Measurements from ENCODE around the gene HYOU1. TPM values are rescaled to one million over a fixed set of nuclear protein-coding genes. Genes with fewer than 3 reads are reported as not detected.
A peak's percentile ranks its signal among the peaks of the same experiment; 100 is the strongest.

The HYOU1 gene
- total and polyA plus RNA-seq, 2 of the 8 experiments (the other 6 are each of a cell fraction or from before 2014, with no cell fraction given), result 239 to 295 TPM

GRCh38 chr11:118997627-118998387 lies 59.2 kb downstream of the HYOU1 start, which contains the start of gene CENATAC (continued):
- TF ChIP-seq CHD7 (IDR thresholded peaks at IDR 0.05; ENCODE audit: insufficient replicate concordance, low read length) (no peak), GTF2F1 (IDR thresholded peaks at IDR 0.05; ENCODE audit: borderline replicate concordance, low read depth, low read length) (no peak), TBP (IDR thresholded peaks at IDR 0.05; ENCODE audit: low read depth, low read length) (peak; percentile 43), KDM4A (IDR thresholded peaks at IDR 0.05; ENCODE audit: low read depth, low read length, severe bottlenecking) (peak; percentile 26), NRF1 (IDR thresholded peaks at IDR 0.05; ENCODE audit: low read depth, low read length) (peak; percentile 30; the same call in 1 of the 2 replicates), CTBP2 (IDR thresholded peaks at IDR 0.05; ENCODE audit: borderline replicate concordance, insufficient read depth, insufficient read length, low read length) (no peak), EP300 (IDR thresholded peaks at IDR 0.05; ENCODE audit: borderline replicate concordance in 1 of 2, low read depth in 2 of 2, low read length in 2 of 2) (no peak), TAF1 (IDR thresholded peaks at IDR 0.05; ENCODE audit: low read depth, low read length) (peak; percentile 81), POLR2AphosphoS5 (IDR thresholded peaks at IDR 0.05; ENCODE audit: low read depth, low read length) (peak; percentile 85; the same call in 1 of the 2 replicates)

All from H1 (cell line).